ENCODE data around the gene ACTL10. TPM values are rescaled to one million over a fixed set of nuclear protein-coding genes. Genes with fewer than 3 reads are reported as not detected.

Gene ACTL10
- total RNA-seq, 4 donors from 2014 or later, result 1.5 to 14.1 (median 3.0) TPM; not detected in 1

GRCh38 chr20:33674294-33675135, 7.8 kb downstream of the ACTL10 start, which contains the start of gene NECAB3:
Gene NECAB3, minus strand, starts transcription at chr20:33674428. Its CDS starts 76 bp downstream, at chr20:33674352.
- Histone ChIP-seq H3K27ac (peak within 1 kb of the TSS; percentile 88 to 96 (median 90)), H3K4me1 (peaks cover 13 to 36% (median 34%) of the 10 kb centered on the region in 4 donors), H3K9me3 (no peaks in the 10 kb centered on the region), H3K4me3 (peak within 1 kb of the TSS; percentile 72 to 91 (median 86)), H3K36me3 (no peaks in the 10 kb centered on the region), H3K27me3 (no peaks in the 10 kb centered on the region)
- DNase-seq, result peak; percentile 90
- TF ChIP-seq POLR2AphosphoS5 (IDR thresholded peaks at IDR 0.05), result peak; percentile 57 to 73 (median 58)
- no peak for TF ChIP-seq EP300 (IDR thresholded peaks at IDR 0.05; ENCODE audit: low read depth)
- peak; percentile 57 for TF ChIP-seq POLR2A (IDR thresholded peaks at IDR 0.05)
- in situ Hi-C loops (cut with MboI; ENCODE audit: low pct_ligation_motif_present in 1 of 4, low pct_unique_long_range_greater_than_20kb in 1 of 4, low sequenced_read_pairs in 3 of 4) (no loop called here), intact Hi-C loops (cut with DNase I; ENCODE audit: low total_unique reads) (loop anchor here (5.0 kb wide), 1 partner anchor 227 kb away; no protein-coding TSS in a partner anchor)
- whole genome bisulfite sequencing, 2 donors (ENCODE audit: low coverage in 1 of 2), result 3% methylated on average over 62 of the region's 73 CpGs; no CpG with 5 or more reads in 1 of the 2 donors

DNA sequence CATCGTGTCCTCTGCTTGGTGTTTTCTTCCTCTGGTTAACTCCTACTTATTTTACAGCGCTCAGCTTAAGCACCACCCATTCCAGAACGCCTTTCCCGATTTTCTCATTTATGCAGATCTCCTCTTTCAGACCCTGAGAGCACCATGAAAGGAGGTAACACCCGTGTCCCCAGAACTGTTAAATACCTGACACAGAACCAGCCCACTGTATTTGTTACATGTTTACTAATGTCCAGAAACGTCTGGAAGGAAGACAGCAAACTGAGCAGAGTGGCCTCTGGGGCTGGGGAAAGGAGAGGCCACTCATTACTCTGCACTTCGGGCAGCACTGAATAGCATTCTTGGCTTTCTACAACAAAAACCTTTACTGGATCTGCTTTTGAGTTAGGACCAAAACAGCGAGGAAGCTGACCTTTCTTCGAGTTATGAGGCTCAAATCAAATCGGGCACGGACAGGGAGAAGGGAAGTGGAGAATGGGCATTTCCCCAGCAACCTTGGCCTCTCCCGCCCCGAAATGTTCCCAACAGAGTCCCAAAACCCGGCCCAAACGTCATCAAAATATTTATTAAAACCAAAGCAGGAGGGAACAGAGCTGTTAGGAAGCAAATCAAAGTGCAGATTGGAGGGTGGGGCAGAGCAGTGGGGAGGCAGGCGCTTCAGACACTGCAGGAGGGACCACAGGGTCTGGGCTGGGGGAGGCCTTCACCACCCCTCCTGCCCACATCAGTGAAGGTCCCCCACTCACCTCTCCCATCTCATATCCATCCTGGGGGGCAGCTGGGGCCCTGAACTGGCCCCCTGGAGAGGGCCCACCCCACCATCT, 8.6 kb downstream of the ACTL10 start:
- H3K36me3 ChIP-seq, result no peaks in the 10 kb centered on the region
- H3K4me1 ChIP-seq, result peaks cover 13 to 36% (median 34%) of the 10 kb centered on the region in 4 donors
- DNase-seq, result no peak
- H3K27ac ChIP-seq, result peak overlapping the region; percentile 88 to 96 (median 90)
- 29 to 37% methylated on average over 8 to 16 of the region's 16 CpGs for WGBS, 2 donors (ENCODE audit: low coverage in 1 of 2)
- peak overlapping the region in 3 of 4 donors; percentile 72 to 91 (median 84) for H3K4me3 ChIP-seq
- no peaks in the 10 kb centered on the region for H3K27me3 ChIP-seq
- no peaks in the 10 kb centered on the region for H3K9me3 ChIP-seq
- TF ChIP-seq POLR2AphosphoS5 (IDR thresholded peaks at IDR 0.05) (peak in 1 of 3 donors; percentile 13), POLR2A (IDR thresholded peaks at IDR 0.05) (no peak)
- in situ Hi-C loops (cut with MboI; ENCODE audit: low pct_ligation_motif_present in 1 of 4, low pct_unique_long_range_greater_than_20kb in 1 of 4, low sequenced_read_pairs in 3 of 4) (no loop called here), intact Hi-C loops (cut with DNase I; ENCODE audit: low total_unique reads) (no loop called here)

GRCh38 chr20:33676121-33676520, 9.4 kb downstream of the ACTL10 start:
- no peak for TF ChIP-seq POLR2AphosphoS5 (IDR thresholded peaks at IDR 0.05)
- no peak for TF ChIP-seq POLR2A (IDR thresholded peaks at IDR 0.05)
- TF ChIP-seq EP300 (IDR thresholded peaks at IDR 0.05; ENCODE audit: low read depth), result no peak
- TF ChIP-seq, protein P1, sequence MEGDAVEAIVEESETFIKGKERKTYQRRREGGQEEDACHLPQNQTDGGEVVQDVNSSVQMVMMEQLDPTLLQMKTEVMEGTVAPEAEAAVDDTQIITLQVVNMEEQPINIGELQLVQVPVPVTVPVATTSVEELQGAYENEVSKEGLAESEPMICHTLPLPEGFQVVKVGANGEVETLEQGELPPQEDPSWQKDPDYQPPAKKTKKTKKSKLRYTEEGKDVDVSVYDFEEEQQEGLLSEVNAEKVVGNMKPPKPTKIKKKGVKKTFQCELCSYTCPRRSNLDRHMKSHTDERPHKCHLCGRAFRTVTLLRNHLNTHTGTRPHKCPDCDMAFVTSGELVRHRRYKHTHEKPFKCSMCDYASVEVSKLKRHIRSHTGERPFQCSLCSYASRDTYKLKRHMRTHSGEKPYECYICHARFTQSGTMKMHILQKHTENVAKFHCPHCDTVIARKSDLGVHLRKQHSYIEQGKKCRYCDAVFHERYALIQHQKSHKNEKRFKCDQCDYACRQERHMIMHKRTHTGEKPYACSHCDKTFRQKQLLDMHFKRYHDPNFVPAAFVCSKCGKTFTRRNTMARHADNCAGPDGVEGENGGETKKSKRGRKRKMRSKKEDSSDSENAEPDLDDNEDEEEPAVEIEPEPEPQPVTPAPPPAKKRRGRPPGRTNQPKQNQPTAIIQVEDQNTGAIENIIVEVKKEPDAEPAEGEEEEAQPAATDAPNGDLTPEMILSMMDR (IDR thresholded peaks at IDR 0.05), result no peak
- no peaks in the 10 kb centered on the region for H3K36me3 ChIP-seq
- in situ Hi-C loops (cut with MboI; ENCODE audit: low pct_ligation_motif_present in 1 of 4, low pct_unique_long_range_greater_than_20kb in 1 of 4, low sequenced_read_pairs in 3 of 4), result no loop called here
- DNase-seq, result no peak
- 88% methylated on average over 11 of the region's 11 CpGs; no CpG with 5 or more reads in 1 of the 2 donors for WGBS, 2 donors (ENCODE audit: low coverage in 1 of 2)
- peaks cover 13 to 36% (median 34%) of the 10 kb centered on the region in 4 donors for H3K4me1 ChIP-seq
- H3K27me3 ChIP-seq, result no peaks in the 10 kb centered on the region
- no peak overlapping the region for H3K4me3 ChIP-seq
- intact Hi-C loops (cut with DNase I; ENCODE audit: low total_unique reads), result no loop called here
- peak overlapping the region; percentile 88 to 96 (median 90) for H3K27ac ChIP-seq
- no peaks in the 10 kb centered on the region for H3K9me3 ChIP-seq

DNA sequence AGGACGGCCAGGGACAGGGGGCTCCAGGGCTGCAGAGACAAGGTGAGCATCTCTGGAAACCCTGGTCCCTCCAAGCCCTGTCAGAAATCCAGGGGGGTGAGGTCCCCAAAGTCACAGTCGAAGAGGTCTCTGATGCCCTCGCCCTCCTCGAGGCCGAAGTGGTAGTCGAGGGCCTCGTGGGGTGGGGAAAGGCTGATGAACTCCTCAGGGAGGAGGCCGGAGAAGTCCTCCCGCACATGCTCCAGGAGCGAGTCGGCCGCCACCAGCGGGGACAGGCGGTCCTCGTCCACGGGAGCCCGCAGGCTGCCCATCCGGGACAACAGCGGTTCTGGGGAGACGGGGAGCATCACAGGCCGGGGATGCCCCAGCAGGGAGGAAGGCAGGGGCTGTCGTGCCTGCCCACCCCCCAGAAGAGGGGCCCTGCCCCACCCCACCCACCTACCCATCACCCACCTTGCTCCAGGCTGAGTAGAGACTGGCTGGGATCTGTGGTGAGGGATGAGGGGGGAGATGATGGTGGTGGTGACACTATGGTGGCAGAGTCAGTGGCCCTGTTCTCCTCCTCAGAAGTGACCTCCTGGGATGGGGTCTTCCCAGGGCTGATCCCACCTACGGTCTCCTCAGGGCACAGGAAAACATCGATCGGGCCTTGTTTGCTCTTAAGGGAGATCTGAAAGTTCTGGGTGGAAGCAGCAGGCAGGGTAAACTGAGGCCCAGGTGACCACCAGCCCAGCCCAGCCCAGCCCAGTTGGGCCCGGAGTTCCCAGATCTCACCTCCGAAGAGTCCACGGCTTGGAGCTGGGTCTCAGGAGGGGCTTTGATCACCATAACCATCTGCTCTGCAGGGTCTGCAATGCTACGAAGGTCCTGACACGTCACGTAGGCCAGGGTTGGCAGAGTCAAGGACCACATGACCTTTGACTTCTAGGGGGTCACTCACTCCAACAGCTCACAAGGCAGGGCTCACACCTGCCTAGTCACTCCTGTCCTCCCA, 10.2 kb downstream of the ACTL10 start:
- intact Hi-C loops (cut with DNase I; ENCODE audit: low total_unique reads), result no loop called here
- WGBS, 2 donors (ENCODE audit: low coverage in 1 of 2), result 92% methylated on average over 31 of the region's 31 CpGs; no CpG with 5 or more reads in 1 of the 2 donors

More for the DNA sequence above, 10.2 kb downstream of the ACTL10 start:
- Histone ChIP-seq H3K27me3 (no peaks in the 10 kb centered on the region), H3K27ac (peak overlapping the region in 3 of 4 donors; percentile 88 to 96 (median 91)), H3K36me3 (no peaks in the 10 kb centered on the region), H3K4me3 (no peak overlapping the region), H3K4me1 (peaks cover 13 to 36% (median 34%) of the 10 kb centered on the region in 4 donors), H3K9me3 (no peaks in the 10 kb centered on the region)
- in situ Hi-C loops (cut with MboI; ENCODE audit: low pct_ligation_motif_present in 1 of 4, low pct_unique_long_range_greater_than_20kb in 1 of 4, low sequenced_read_pairs in 3 of 4), result no loop called here
- no peak for DNase-seq
- TF ChIP-seq EP300 (IDR thresholded peaks at IDR 0.05; ENCODE audit: low read depth), result no peak
- TF ChIP-seq POLR2AphosphoS5 (IDR thresholded peaks at IDR 0.05), result no peak
- TF ChIP-seq, protein P1 (IDR thresholded peaks at IDR 0.05), result no peak
- TF ChIP-seq POLR2A (IDR thresholded peaks at IDR 0.05), result no peak
